Measurements from ENCODE around the gene APOA4. TPM values are rescaled to one million over a fixed set of nuclear protein-coding genes. Genes with fewer than 3 reads are reported as not detected.
"Not testable (repeated sequence)": the region's sequence is repeated elsewhere in the genome, so short reads cannot be mapped to it uniquely, and the experiment has no call there.

Gene APOA4
- total and polyA plus RNA-seq, 4 donors, result 0.89 to 382 (median 131) TPM

GRCh38 chr11:116804001-116804400 lies 19.1 kb downstream of the APOA4 start:
- TF ChIP-seq FOXA1 (IDR thresholded peaks at IDR 0.05) (no peak), JUND (IDR thresholded peaks at IDR 0.05) (no peak), HNF4A (conservative IDR thresholded peaks at IDR 0.05) (no peak), SP1 (IDR thresholded peaks at IDR 0.05) (no peak), NR2F2 (IDR thresholded peaks at IDR 0.05) (no peak), FOXA2 (IDR thresholded peaks at IDR 0.05) (no peak), RXRA (IDR thresholded peaks at IDR 0.05) (no peak), YY1 (IDR thresholded peaks at IDR 0.05) (no peak), HNF4G (IDR thresholded peaks at IDR 0.05) (no peak), TAF1 (conservative IDR thresholded peaks at IDR 0.05) (no peak), RAD21 (IDR thresholded peaks at IDR 0.05) (no peak), GABPA (IDR thresholded peaks at IDR 0.05 in 1 of 2, conservative IDR thresholded peaks at IDR 0.05 in 1 of 2) (no peak), REST (IDR thresholded peaks at IDR 0.05) (no peak), MAX (IDR thresholded peaks at IDR 0.05) (no peak)
- TF ChIP-seq, protein P1, sequence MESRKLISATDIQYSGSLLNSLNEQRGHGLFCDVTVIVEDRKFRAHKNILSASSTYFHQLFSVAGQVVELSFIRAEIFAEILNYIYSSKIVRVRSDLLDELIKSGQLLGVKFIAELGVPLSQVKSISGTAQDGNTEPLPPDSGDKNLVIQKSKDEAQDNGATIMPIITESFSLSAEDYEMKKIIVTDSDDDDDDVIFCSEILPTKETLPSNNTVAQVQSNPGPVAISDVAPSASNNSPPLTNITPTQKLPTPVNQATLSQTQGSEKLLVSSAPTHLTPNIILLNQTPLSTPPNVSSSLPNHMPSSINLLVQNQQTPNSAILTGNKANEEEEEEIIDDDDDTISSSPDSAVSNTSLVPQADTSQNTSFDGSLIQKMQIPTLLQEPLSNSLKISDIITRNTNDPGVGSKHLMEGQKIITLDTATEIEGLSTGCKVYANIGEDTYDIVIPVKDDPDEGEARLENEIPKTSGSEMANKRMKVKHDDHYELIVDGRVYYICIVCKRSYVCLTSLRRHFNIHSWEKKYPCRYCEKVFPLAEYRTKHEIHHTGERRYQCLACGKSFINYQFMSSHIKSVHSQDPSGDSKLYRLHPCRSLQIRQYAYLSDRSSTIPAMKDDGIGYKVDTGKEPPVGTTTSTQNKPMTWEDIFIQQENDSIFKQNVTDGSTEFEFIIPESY (IDR thresholded peaks at IDR 0.05), result no peak
- Histone ChIP-seq H3K4me1 (ENCODE audit: control insufficient read depth in 4 of 4, insufficient read depth in 4 of 4, low read length in 3 of 4) (peaks cover 13 to 31% (median 25%) of the 10 kb centered on the region in 4 donors), H3K36me3 (ENCODE audit: control insufficient read depth in 4 of 4, insufficient read depth in 3 of 4, low read depth in 1 of 4, low read length in 3 of 4) (no peaks in the 10 kb centered on the region), H3K4me3 (ENCODE audit: low read depth in 1 of 3, low read length in 3 of 3) (no peak overlapping the region), H3K9ac (ENCODE audit: low read depth in 1 of 2, low read length in 2 of 2) (no peak overlapping the region), H3K27me3 (ENCODE audit: control insufficient read depth in 4 of 4, insufficient read depth in 4 of 4, low read length in 3 of 4) (no peaks in the 10 kb centered on the region), H3K9me3 (ENCODE audit: control insufficient read depth in 4 of 4, low read length in 3 of 4) (no peaks in the 10 kb centered on the region), H3K27ac (ENCODE audit: low read depth in 1 of 2, low read length in 2 of 2) (no peak overlapping the region)
- no peak for DNase-seq (ENCODE audit: low spot score)
- WGBS, result 71% methylated on average over 3 of the region's 3 CpGs

- H3K9me3 ChIP-seq (ENCODE audit: control insufficient read depth in 4 of 4, low read length in 3 of 4); DNase-seq (ENCODE audit: low spot score); H3K36me3 ChIP-seq (ENCODE audit: control insufficient read depth in 4 of 4, insufficient read depth in 3 of 4, low read depth in 1 of 4, low read length in 3 of 4); H3K27ac ChIP-seq (ENCODE audit: low read depth in 1 of 2, low read length in 2 of 2); H3K4me3 ChIP-seq (ENCODE audit: low read depth in 1 of 3, low read length in 3 of 3); H3K27me3 ChIP-seq (ENCODE audit: control insufficient read depth in 4 of 4, insufficient read depth in 4 of 4, low read length in 3 of 4); H3K9ac ChIP-seq (ENCODE audit: low read depth in 1 of 2, low read length in 2 of 2): not testable (repeated sequence)
- peaks cover 11 to 21% (median 14%) of the 10 kb centered on the region in 4 donors for H3K4me1 ChIP-seq (ENCODE audit: control insufficient read depth in 4 of 4, insufficient read depth in 4 of 4, low read length in 3 of 4)
Observed at GRCh38 chr11:116801662-116802061, 21.4 kb downstream of the APOA4 start.

- Histone ChIP-seq H3K9ac (ENCODE audit: low read depth in 1 of 2, low read length in 2 of 2) (no peak overlapping the region), H3K27me3 (ENCODE audit: control insufficient read depth in 4 of 4, insufficient read depth in 4 of 4, low read length in 3 of 4) (no peaks in the 10 kb centered on the region), H3K27ac (ENCODE audit: low read depth in 1 of 2, low read length in 2 of 2) (no peak overlapping the region), H3K36me3 (ENCODE audit: control insufficient read depth in 4 of 4, insufficient read depth in 3 of 4, low read depth in 1 of 4, low read length in 3 of 4) (no peaks in the 10 kb centered on the region), H3K9me3 (ENCODE audit: control insufficient read depth in 4 of 4, low read length in 3 of 4) (no peaks in the 10 kb centered on the region), H3K4me3 (ENCODE audit: low read depth in 1 of 3, low read length in 3 of 3) (no peak overlapping the region), H3K4me1 (ENCODE audit: control insufficient read depth in 4 of 4, insufficient read depth in 4 of 4, low read length in 3 of 4) (peaks cover 3 to 14% (median 7%) of the 10 kb centered on the region in 4 donors)
- DNase-seq (ENCODE audit: low spot score), result no peak
- WGBS, result 93% methylated on average over 2 of the region's 2 CpGs
- TF ChIP-seq HNF4G (IDR thresholded peaks at IDR 0.05), result no peak
- TF ChIP-seq, protein P2, sequence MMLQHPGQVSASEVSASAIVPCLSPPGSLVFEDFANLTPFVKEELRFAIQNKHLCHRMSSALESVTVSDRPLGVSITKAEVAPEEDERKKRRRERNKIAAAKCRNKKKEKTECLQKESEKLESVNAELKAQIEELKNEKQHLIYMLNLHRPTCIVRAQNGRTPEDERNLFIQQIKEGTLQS (IDR thresholded peaks at IDR 0.05), result no peak
- TF ChIP-seq NR2F2 (IDR thresholded peaks at IDR 0.05), result no peak
- TF ChIP-seq REST (IDR thresholded peaks at IDR 0.05), result no peak
- TF ChIP-seq CTCF (IDR thresholded peaks at IDR 0.05; ENCODE audit: low read depth, low read length, missing input control), result no peak
- TF ChIP-seq SP1 (IDR thresholded peaks at IDR 0.05), result no peak
- TF ChIP-seq RAD21 (IDR thresholded peaks at IDR 0.05), result no peak
Observed at GRCh38 chr11:116800610-116801009, 22.5 kb downstream of the APOA4 start.
